ENCODE results near the gene KRTAP9-2. TPM values are rescaled to one million over a fixed set of nuclear protein-coding genes. Genes with fewer than 3 reads are reported as not detected.
"Not testable (repeated sequence)": the region's sequence is repeated elsewhere in the genome, so short reads cannot be mapped to it uniquely, and the experiment has no call there.

KRTAP9-2 gene
- total RNA-seq, 1 donor from 2014 or later = not detected

- no peaks in the 10 kb centered on the region for H3K27me3 ChIP-seq (ENCODE audit: control insufficient read depth, insufficient read depth, low read length)
- H3K4me3 ChIP-seq (ENCODE audit: low read depth, low read length) = no peak overlapping the region
- no peak for DNase-seq (ENCODE audit: low read depth)
- TF ChIP-seq CTCF (IDR thresholded peaks at IDR 0.05; ENCODE audit: insufficient read depth, low read length, poor library complexity, severe bottlenecking) = no peak
- no peaks in the 10 kb centered on the region for H3K36me3 ChIP-seq (ENCODE audit: control insufficient read depth, insufficient read depth, low read length)
Observed at GRCh38 chr17:41271858-41272257, 45.4 kb downstream of the KRTAP9-2 start.

- not testable (repeated sequence) for H3K27me3 ChIP-seq (ENCODE audit: control insufficient read depth, insufficient read depth, low read length); DNase-seq (ENCODE audit: low read depth); H3K4me3 ChIP-seq (ENCODE audit: low read depth, low read length); H3K36me3 ChIP-seq (ENCODE audit: control insufficient read depth, insufficient read depth, low read length)
Observed at GRCh38 chr17:41275648-41276190, 49.3 kb downstream of the KRTAP9-2 start, which contains the start of gene KRTAP9-7. KRTAP9-7 (plus strand) TSS chr17:41275698; CDS start chr17:41275698, 0 bp downstream.

Other genes starting within 250 kb of the KRTAP9-2 start
- not detected in 2 replicates for gene KRT40, start 242.3 kb upstream of the KRTAP9-2 start, total RNA-seq
- not detected in 2 replicates for gene KRTAP3-3, start 232.5 kb upstream of the KRTAP9-2 start, total RNA-seq
- not detected in 2 replicates for gene KRTAP3-2, start 226.7 kb upstream of the KRTAP9-2 start, total RNA-seq
- gene KRTAP3-1, start 217.5 kb upstream of the KRTAP9-2 start, total RNA-seq = not detected in 2 replicates
- gene KRTAP1-5, start 199.4 kb upstream of the KRTAP9-2 start, total RNA-seq = not detected in 2 replicates
- gene KRTAP1-4, start 196.5 kb upstream of the KRTAP9-2 start, total RNA-seq = not detected in 2 replicates
- gene KRTAP1-3, start 191.8 kb upstream of the KRTAP9-2 start, total RNA-seq = not detected in 2 replicates
- gene KRTAP1-1, start 185.2 kb upstream of the KRTAP9-2 start, total RNA-seq = not detected in 2 replicates
- gene KRTAP2-1, start 179.3 kb upstream of the KRTAP9-2 start, total RNA-seq = not detected in 2 replicates
- not detected in 2 replicates for gene KRTAP2-2, start 171.4 kb upstream of the KRTAP9-2 start, total RNA-seq
- 4.3 and 5.2 TPM in 2 replicates for gene KRTAP2-3, start 166.5 kb upstream of the KRTAP9-2 start, total RNA-seq
- not detected in 2 replicates for gene KRTAP2-4, start 160.8 kb upstream of the KRTAP9-2 start, total RNA-seq
- not detected in 2 replicates for gene KRTAP4-7, start 142.5 kb upstream of the KRTAP9-2 start, total RNA-seq
- gene KRTAP4-8, start 128.5 kb upstream of the KRTAP9-2 start, total RNA-seq = not detected in 2 replicates
- not detected in 2 replicates for gene KRTAP4-16, start 124.4 kb upstream of the KRTAP9-2 start, total RNA-seq
- gene KRTAP4-9, start 121.3 kb upstream of the KRTAP9-2 start, total RNA-seq = not detected in 2 replicates
- gene KRTAP4-11, start 108.3 kb upstream of the KRTAP9-2 start, total RNA-seq = not detected in 2 replicates
- gene KRTAP4-12, start 102.5 kb upstream of the KRTAP9-2 start, total RNA-seq = not detected in 2 replicates
- gene KRTAP4-6, start 86.1 kb upstream of the KRTAP9-2 start, total RNA-seq = not detected in 2 replicates
- gene KRTAP4-5, start 76.8 kb upstream of the KRTAP9-2 start, total RNA-seq = not detected in 2 replicates
- not detected in 2 replicates for gene KRTAP4-4, start 65.9 kb upstream of the KRTAP9-2 start, total RNA-seq
- not detected in 2 replicates for gene KRTAP4-3, start 58.4 kb upstream of the KRTAP9-2 start, total RNA-seq
- not detected in 2 replicates for gene KRTAP4-2, start 48.4 kb upstream of the KRTAP9-2 start, total RNA-seq
- gene KRTAP4-1, start 41.7 kb upstream of the KRTAP9-2 start, total RNA-seq = not detected in 2 replicates
- not detected in 2 replicates for gene KRTAP9-1, start 36.8 kb upstream of the KRTAP9-2 start, total RNA-seq
- gene KRTAP9-3, start 5.8 kb downstream of the KRTAP9-2 start, total RNA-seq = not detected in 2 replicates
- not detected in 2 replicates for gene KRTAP9-8, start 11.4 kb downstream of the KRTAP9-2 start, total RNA-seq
- not detected in 2 replicates for gene KRTAP9-4, start 23.0 kb downstream of the KRTAP9-2 start, total RNA-seq
- not detected in 2 replicates for gene KRTAP9-9, start 28.7 kb downstream of the KRTAP9-2 start, total RNA-seq
- not detected in 2 replicates for gene KRTAP9-6, start 38.7 kb downstream of the KRTAP9-2 start, total RNA-seq
- not detected in 2 replicates for gene KRTAP9-7, start 49.0 kb downstream of the KRTAP9-2 start, total RNA-seq
- gene KRTAP29-1, start 76.2 kb downstream of the KRTAP9-2 start, total RNA-seq = not detected in 2 replicates
- gene KRTAP16-1, start 82.7 kb downstream of the KRTAP9-2 start, total RNA-seq = not detected in 2 replicates
- not detected in 2 replicates for gene KRTAP17-1, start 89.1 kb downstream of the KRTAP9-2 start, total RNA-seq
- not detected in 2 replicates for gene KRT33A, start 124.2 kb downstream of the KRTAP9-2 start, total RNA-seq
- gene KRT33B, start 143.2 kb downstream of the KRTAP9-2 start, total RNA-seq = 0.17 TPM in 1 of 2 replicates, not detected in the other
- 2.5 and 5.5 TPM in 2 replicates for gene KRT34, start 155.7 kb downstream of the KRTAP9-2 start, total RNA-seq
- not detected in 2 replicates for gene KRT31, start 171.0 kb downstream of the KRTAP9-2 start, total RNA-seq
- gene KRT37, start 197.9 kb downstream of the KRTAP9-2 start, total RNA-seq = not detected in 2 replicates
- gene KRT38, start 214.3 kb downstream of the KRTAP9-2 start, total RNA-seq = not detected in 2 replicates
- gene KRT32, start 240.7 kb downstream of the KRTAP9-2 start, total RNA-seq = not detected in 2 replicates